ENCODE measurements around the gene EEF1AKMT4. TPM values are rescaled to one million over a fixed set of nuclear protein-coding genes. Genes with fewer than 3 reads are reported as not detected.

EEF1AKMT4 gene
- total RNA-seq, 4 donors from 2014 or later = 3.3 to 4.9 (median 3.7) TPM

- no peak overlapping the region for H3K4me3 ChIP-seq
- H3K4me1 ChIP-seq = peaks cover 0 to 10% (median 0%) of the 10 kb centered on the region in 4 donors
- H3K27me3 ChIP-seq = no peaks in the 10 kb centered on the region
- WGBS = 82% methylated on average over 4 of the region's 4 CpGs
- no peak overlapping the region for H3K27ac ChIP-seq (replicated peaks in 1 of 4)
- TF ChIP-seq POLR2A (IDR thresholded peaks at IDR 0.05; ENCODE audit: low read depth) (no peak), POLR2AphosphoS5 (IDR thresholded peaks at IDR 0.05) (no peak), EP300 (IDR thresholded peaks at IDR 0.05) (no peak)
- TF ChIP-seq, protein P1, sequence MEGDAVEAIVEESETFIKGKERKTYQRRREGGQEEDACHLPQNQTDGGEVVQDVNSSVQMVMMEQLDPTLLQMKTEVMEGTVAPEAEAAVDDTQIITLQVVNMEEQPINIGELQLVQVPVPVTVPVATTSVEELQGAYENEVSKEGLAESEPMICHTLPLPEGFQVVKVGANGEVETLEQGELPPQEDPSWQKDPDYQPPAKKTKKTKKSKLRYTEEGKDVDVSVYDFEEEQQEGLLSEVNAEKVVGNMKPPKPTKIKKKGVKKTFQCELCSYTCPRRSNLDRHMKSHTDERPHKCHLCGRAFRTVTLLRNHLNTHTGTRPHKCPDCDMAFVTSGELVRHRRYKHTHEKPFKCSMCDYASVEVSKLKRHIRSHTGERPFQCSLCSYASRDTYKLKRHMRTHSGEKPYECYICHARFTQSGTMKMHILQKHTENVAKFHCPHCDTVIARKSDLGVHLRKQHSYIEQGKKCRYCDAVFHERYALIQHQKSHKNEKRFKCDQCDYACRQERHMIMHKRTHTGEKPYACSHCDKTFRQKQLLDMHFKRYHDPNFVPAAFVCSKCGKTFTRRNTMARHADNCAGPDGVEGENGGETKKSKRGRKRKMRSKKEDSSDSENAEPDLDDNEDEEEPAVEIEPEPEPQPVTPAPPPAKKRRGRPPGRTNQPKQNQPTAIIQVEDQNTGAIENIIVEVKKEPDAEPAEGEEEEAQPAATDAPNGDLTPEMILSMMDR (IDR thresholded peaks at IDR 0.05) = no peak
- peaks cover 69 to 84% (median 82%) of the 10 kb centered on the region in 4 donors for H3K36me3 ChIP-seq
- DNase-seq (ENCODE audit: extremely low spot score) = no peak
- intact Hi-C loops (cut with DNase I) = no loop called here
- no peaks in the 10 kb centered on the region for H3K9me3 ChIP-seq
These were observed 57.0 kb downstream of the EEF1AKMT4 start for GRCh38 chr3:184306341-184306972.

DNA sequence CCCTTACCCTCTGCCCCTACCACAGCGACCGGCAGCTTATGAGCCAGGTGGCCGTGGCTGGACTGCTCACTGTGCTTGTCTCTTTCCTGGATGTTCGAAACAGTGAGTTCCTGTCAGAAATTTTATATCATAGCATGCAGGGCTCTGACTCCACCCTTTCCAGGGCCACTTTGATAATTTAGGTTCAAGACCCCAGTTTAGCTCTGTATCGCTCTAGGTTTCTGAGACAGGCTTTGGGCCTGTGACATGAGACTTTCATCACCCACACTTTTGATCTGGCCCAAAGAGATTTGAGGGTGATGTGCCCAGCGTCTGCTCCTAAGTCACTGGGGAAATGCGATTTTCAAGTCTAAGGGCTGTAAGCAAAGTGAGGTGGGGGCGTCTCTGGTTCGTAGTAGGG is 58.4 kb downstream of the EEF1AKMT4 start:
- H3K4me1 ChIP-seq = no peaks in the 10 kb centered on the region
- intact Hi-C loops (cut with DNase I) = no loop called here
- no peak for TF ChIP-seq POLR2AphosphoS5 (IDR thresholded peaks at IDR 0.05)
- TF ChIP-seq POLR2A (IDR thresholded peaks at IDR 0.05; ENCODE audit: low read depth) = no peak
- no peak for TF ChIP-seq EP300 (IDR thresholded peaks at IDR 0.05)
- TF ChIP-seq, protein P1 (IDR thresholded peaks at IDR 0.05) = no peak
- no peak overlapping the region for H3K4me3 ChIP-seq
- no peak for DNase-seq (ENCODE audit: extremely low spot score)
- H3K36me3 ChIP-seq = peaks cover 54 to 69% (median 67%) of the 10 kb centered on the region in 4 donors
- no peak overlapping the region for H3K27ac ChIP-seq (replicated peaks in 1 of 4)
- no peaks in the 10 kb centered on the region for H3K27me3 ChIP-seq
- no peaks in the 10 kb centered on the region for H3K9me3 ChIP-seq
- 92% methylated on average over 9 of the region's 9 CpGs for WGBS

Small RNA genes lying within 50 kb of the gene (small RNA-seq; reads per million reads assigned to genes)
- gene MIR1224 = 0 to 0.17 (median 0) reads per million in 3 donors

Other genes with a start within 250 kb of the EEF1AKMT4 start
- gene ABCC5, start 231.8 kb upstream of the EEF1AKMT4 start, total RNA-seq = 10 to 100 TPM in 3 of 4 donors, 1 to 10 TPM in 1; 9.8 to 20.2 (median 17.6) TPM
- gene HTR3D, start 217.9 kb upstream of the EEF1AKMT4 start, total RNA-seq = not detected
- not detected for gene HTR3C, start 196.6 kb upstream of the EEF1AKMT4 start, total RNA-seq
- gene HTR3E, start 152.6 kb upstream of the EEF1AKMT4 start, total RNA-seq = not detected
- 10 to 100 TPM; 29.3 to 39.5 (median 33.8) TPM for gene EIF2B5, start 114.3 kb upstream of the EEF1AKMT4 start, total RNA-seq
- gene DVL3, start 94.3 kb upstream of the EEF1AKMT4 start, total RNA-seq = 100 to 1,000 TPM in 2 of 4 donors, 10 to 100 TPM in 2; 64.0 to 119 (median 86.3) TPM
- 100 to 1,000 TPM; 258 to 397 (median 298) TPM for gene AP2M1, start 74.8 kb upstream of the EEF1AKMT4 start, total RNA-seq
- gene ABCF3, start 63.5 kb upstream of the EEF1AKMT4 start, total RNA-seq = 10 to 100 TPM; 34.8 to 43.2 (median 36.9) TPM
- under 1 TPM in 3 of 4 donors, not detected in 1; 0.17 to 0.33 (median 0.32) TPM for gene VWA5B2, start 20.1 kb upstream of the EEF1AKMT4 start, total RNA-seq
- gene ALG3, start 710 bp upstream of the EEF1AKMT4 start, total RNA-seq = 10 to 100 TPM; 35.6 to 48.5 (median 39.8) TPM
- gene CAMK2N2, start 11.9 kb downstream of the EEF1AKMT4 start, total RNA-seq = not detected
- gene ECE2, start 26.4 kb downstream of the EEF1AKMT4 start, total RNA-seq = under 1 TPM; 0.42 to 0.69 (median 0.56) TPM
- gene PSMD2, start 49.6 kb downstream of the EEF1AKMT4 start, total RNA-seq = 100 to 1,000 TPM; 252 to 356 (median 274) TPM
- gene EIF4G1, start 64.9 kb downstream of the EEF1AKMT4 start, total RNA-seq = 100 to 1,000 TPM; 291 to 418 (median 360) TPM
- gene FAM131A, start 87.9 kb downstream of the EEF1AKMT4 start, total RNA-seq = 10 to 100 TPM; 40.3 to 71.0 (median 59.9) TPM
- 1 to 10 TPM; 1.8 to 3.4 (median 2.7) TPM for gene CLCN2, start 111.9 kb downstream of the EEF1AKMT4 start, total RNA-seq
- gene POLR2H, start 112.0 kb downstream of the EEF1AKMT4 start, total RNA-seq = 10 to 100 TPM; 36.0 to 52.1 (median 40.4) TPM
- 1 to 10 TPM in 1 of 4 donors, under 1 TPM in 3; 0.40 to 1.3 (median 0.64) TPM for gene THPO, start 128.5 kb downstream of the EEF1AKMT4 start, total RNA-seq
- gene CHRD, start 130.4 kb downstream of the EEF1AKMT4 start, total RNA-seq = 10 to 100 TPM; 12.3 to 17.6 (median 16.8) TPM